GM23248 (cell line): ENCODE data around the gene WDR62.

Source experiments
- EZH2 ChIP-seq: fragments of 200-600 bp; sonication (generic); IDR thresholded peaks from 2 replicates; pipeline ENCODE4 v1.6.1; 2018; ENCODE audit warnings: antibody characterized with exemption, mild to moderate bottlenecking; ENCODE audit not compliant: insufficient read depth, poor library complexity, severe bottlenecking
- EZH2phosphoT487 ChIP-seq: fragments of 200-600 bp; sonication (generic); IDR thresholded peaks from 2 replicates; pipeline ENCODE4 v1.6.1; 2018; ENCODE audit warnings: antibody characterized with exemption, moderate library complexity, mild to moderate bottlenecking, low read depth; ENCODE audit not compliant: insufficient read depth

DNA sequence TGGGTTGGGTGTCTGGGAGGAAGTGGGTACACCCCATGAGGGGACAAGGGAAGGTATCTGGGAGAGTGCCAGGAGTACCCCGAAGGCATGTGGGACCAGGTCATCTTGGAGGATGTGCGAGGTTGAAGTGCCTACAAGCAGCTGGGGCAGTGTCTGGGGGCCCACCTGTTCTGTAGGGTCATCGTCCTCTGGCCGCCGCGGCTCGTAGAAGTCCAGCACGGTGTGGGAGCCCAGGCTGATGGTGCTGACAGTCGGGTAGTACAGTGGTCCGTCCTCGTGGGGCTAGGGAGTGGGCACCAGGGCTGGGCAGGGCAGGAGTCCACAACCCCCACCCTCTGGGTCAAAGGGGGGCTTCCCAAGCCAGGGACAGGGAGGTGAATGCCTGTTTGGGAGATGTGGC lies 44.3 kb upstream of the WDR62 start:
- TF ChIP-seq EZH2phosphoT487 = no peak
- no peak for TF ChIP-seq EZH2
